Activated T-helper 1 cell treated with anti-CD3 and anti-CD28 coated beads, Interleukin-12 subunit alpha, Interleukin-12 subunit beta, Interleukin-2, Interleukin-4 antibody, amounts not matched to agents 30 ng/mL and 10 ng/mL and 1 ng/mL, durations not matched to agents 14 hours and 24 hours and 36 hours (primary cell): ENCODE measurements around the gene CDH4. TPM values are rescaled to one million over a fixed set of nuclear protein-coding genes. Genes with fewer than 3 reads are reported as not detected.

Experiments
- DNase-seq: peaks from one replicate; pipeline ENCODE4 v3.0.0; 2021; ENCODE audit warnings: low spot score
- H3K27ac Mint-ChIP-seq: one replicate; pipeline ENCODE4 v1.8.0; 2021; ENCODE audit warnings: mild to moderate bottlenecking, mixed read lengths
- H3K27me3 Mint-ChIP-seq: one replicate; pipeline ENCODE4 v1.8.0; 2022; ENCODE audit warnings: mild to moderate bottlenecking, moderate library complexity, mixed read lengths; ENCODE audit not compliant: insufficient read depth
- H3K36me3 Mint-ChIP-seq: one replicate; pipeline ENCODE4 v1.8.0; 2021; ENCODE audit warnings: low read depth, mixed read lengths
- H3K4me1 Mint-ChIP-seq: one replicate; pipeline ENCODE4 v1.8.0; 2021; ENCODE audit warnings: low read depth, mixed read lengths
- H3K4me3 Mint-ChIP-seq: one replicate; pipeline ENCODE4 v1.8.0; 2021; ENCODE audit warnings: mild to moderate bottlenecking, moderate library complexity, mixed read lengths
- H3K9me3 Mint-ChIP-seq: one replicate; pipeline ENCODE4 v1.8.0; 2021; ENCODE audit warnings: mixed read lengths
- intact Hi-C: fragments of 100-400 bp; cut with micrococcal nuclease; formaldehyde crosslinking; loops from one replicate; pipeline ENCODE4 v1.15.1; 2024
- total RNA-seq: library from RNA; stranded (reverse); gene quantifications from 2 replicates; pipeline ENCODE4 v1.2.3, GENCODE V29; 2022

The CDH4 gene
- total RNA-seq, 1 donor from 2014 or later = not detected

GRCh38 chr20:61554617-61555016 lies 302.6 kb downstream of the CDH4 start:
- peaks cover 8% of the 10 kb centered on the region for H3K9me3 Mint-ChIP-seq
- H3K4me3 Mint-ChIP-seq = no peak overlapping the region
- no peaks in the 10 kb centered on the region for H3K4me1 Mint-ChIP-seq
- H3K27me3 Mint-ChIP-seq = no peaks in the 10 kb centered on the region
- no peak overlapping the region for H3K27ac Mint-ChIP-seq
- DNase-seq = no peak
- no peaks in the 10 kb centered on the region for H3K36me3 Mint-ChIP-seq
- intact Hi-C loops = no loop called here

DNA sequence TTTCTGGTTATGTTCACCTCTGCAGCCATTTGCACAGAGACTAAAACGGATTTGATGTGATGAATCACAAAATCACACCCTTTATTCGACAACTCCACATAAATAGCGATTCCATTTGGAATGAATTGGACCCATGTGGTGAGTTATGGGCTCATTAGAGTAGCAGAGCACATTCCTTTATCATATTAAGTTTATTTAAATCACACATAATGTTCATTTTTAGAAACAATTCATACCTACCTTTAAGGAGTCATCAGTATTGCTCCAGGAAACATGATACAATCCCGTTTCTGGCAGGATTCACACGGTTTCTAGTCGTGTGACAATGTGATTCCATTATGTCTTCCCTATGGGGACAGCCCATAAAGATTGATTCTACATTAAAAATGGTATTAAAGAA lies 303.5 kb downstream of the CDH4 start:
- H3K9me3 Mint-ChIP-seq = peaks cover 8% of the 10 kb centered on the region
- no peaks in the 10 kb centered on the region for H3K4me1 Mint-ChIP-seq
- H3K36me3 Mint-ChIP-seq = no peaks in the 10 kb centered on the region
- H3K27me3 Mint-ChIP-seq = no peaks in the 10 kb centered on the region
- no peak overlapping the region for H3K27ac Mint-ChIP-seq
- DNase-seq = no peak
- no peak overlapping the region for H3K4me3 Mint-ChIP-seq
- intact Hi-C loops = no loop called here

GRCh38 chr20:61556111-61556510 lies 304.1 kb downstream of the CDH4 start:
- H3K36me3 Mint-ChIP-seq = no peaks in the 10 kb centered on the region
- peaks cover 8% of the 10 kb centered on the region for H3K9me3 Mint-ChIP-seq
- H3K4me1 Mint-ChIP-seq = no peaks in the 10 kb centered on the region
- intact Hi-C loops = no loop called here
- no peak overlapping the region for H3K4me3 Mint-ChIP-seq
- no peaks in the 10 kb centered on the region for H3K27me3 Mint-ChIP-seq
- no peak overlapping the region for H3K27ac Mint-ChIP-seq
- DNase-seq = no peak

- Mint-ChIP-seq H3K4me1 (no peaks in the 10 kb centered on the region), H3K9me3 (peaks cover 2% of the 10 kb centered on the region), H3K27me3 (no peaks in the 10 kb centered on the region), H3K27ac (no peak overlapping the region), H3K36me3 (no peaks in the 10 kb centered on the region), H3K4me3 (no peak overlapping the region)
- intact Hi-C loops = no loop called here
- DNase-seq = no peak
Observed at GRCh38 chr20:61556673-61557072, 304.6 kb downstream of the CDH4 start.

DNA sequence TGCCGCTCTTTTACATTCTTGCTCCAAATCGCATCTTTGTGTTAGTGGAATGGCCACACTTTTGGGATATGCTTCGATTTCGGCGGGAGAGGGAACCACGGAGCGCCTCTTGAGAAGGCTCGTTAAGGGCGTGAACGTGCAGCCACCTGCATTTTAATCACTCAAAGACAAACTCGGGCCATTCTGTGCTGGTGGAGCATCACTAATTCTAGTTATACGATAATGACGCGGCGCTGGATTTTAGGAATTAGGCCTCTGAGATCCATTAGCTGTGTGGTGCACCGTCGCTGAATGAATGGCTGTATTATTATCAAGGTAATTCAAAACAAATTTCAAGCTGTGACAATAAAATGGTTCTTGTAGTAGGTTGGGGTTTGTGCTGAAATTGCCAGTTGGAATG lies 305.6 kb downstream of the CDH4 start:
- H3K36me3 Mint-ChIP-seq = no peaks in the 10 kb centered on the region
- no peak overlapping the region for H3K27ac Mint-ChIP-seq
- H3K9me3 Mint-ChIP-seq = no peaks in the 10 kb centered on the region
- no peaks in the 10 kb centered on the region for H3K27me3 Mint-ChIP-seq
- no peak for DNase-seq
- intact Hi-C loops = no loop called here
- no peak overlapping the region for H3K4me3 Mint-ChIP-seq
- H3K4me1 Mint-ChIP-seq = no peaks in the 10 kb centered on the region

DNA sequence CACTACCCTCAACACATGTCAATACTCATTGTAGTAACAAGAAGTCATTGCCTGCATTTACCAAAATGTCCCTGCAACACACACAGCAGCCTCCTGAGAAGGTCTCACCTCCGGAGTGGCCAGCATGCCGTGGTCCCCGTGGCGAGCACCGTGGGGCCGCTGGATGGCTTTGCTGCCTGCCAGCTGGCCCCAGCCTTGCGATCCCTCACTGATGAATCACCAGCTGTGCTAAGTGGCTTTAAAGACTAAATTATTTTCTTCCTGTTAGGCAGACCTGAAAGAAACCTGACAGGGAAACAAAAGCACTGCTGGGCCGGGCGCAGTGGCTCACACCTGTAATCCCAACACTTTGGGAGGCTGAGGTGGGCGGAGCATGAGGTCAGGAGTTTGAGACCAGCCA lies 306.7 kb downstream of the CDH4 start:
- no peak overlapping the region for H3K4me3 Mint-ChIP-seq
- no peaks in the 10 kb centered on the region for H3K4me1 Mint-ChIP-seq
- no peaks in the 10 kb centered on the region for H3K27me3 Mint-ChIP-seq
- intact Hi-C loops = no loop called here
- H3K9me3 Mint-ChIP-seq = no peaks in the 10 kb centered on the region
- DNase-seq = no peak
- no peak overlapping the region for H3K27ac Mint-ChIP-seq
- no peaks in the 10 kb centered on the region for H3K36me3 Mint-ChIP-seq

DNA sequence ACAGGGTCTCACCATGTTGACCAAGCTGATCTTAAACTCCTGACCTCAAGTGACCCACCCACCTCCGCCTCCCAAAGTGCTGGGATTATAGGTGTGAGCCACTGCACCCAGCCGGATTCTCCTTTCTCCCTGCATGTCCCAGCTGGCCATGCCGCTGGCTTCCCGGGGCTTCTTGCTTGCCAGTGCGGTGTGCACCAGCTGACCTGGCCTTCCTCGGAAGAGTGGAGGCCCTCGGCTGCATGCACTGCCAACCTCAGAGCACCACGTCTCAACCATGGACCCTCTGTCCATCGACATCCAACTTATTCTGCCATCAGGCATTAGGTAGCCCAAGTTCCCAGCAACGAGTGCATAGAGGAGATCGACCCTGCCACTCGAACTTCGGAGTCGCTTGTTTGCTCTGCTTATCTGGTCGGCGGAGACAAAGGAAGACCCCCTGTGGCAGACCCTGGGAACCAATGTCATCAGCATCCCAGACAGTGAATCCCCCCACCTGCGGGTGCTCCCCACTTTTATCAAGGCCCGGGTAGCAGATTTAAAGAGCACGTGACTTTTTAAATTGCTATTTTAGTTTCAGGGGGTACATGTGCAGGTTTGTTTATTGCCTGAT lies 307.8 kb downstream of the CDH4 start:
- H3K4me1 Mint-ChIP-seq = no peaks in the 10 kb centered on the region
- no peaks in the 10 kb centered on the region for H3K9me3 Mint-ChIP-seq
- no peaks in the 10 kb centered on the region for H3K27me3 Mint-ChIP-seq
- no peak for DNase-seq
- no peak overlapping the region for H3K4me3 Mint-ChIP-seq
- H3K36me3 Mint-ChIP-seq = no peaks in the 10 kb centered on the region
- H3K27ac Mint-ChIP-seq = no peak overlapping the region
- intact Hi-C loops = no loop called here

- DNase-seq = no peak
- intact Hi-C loops = no loop called here
- Mint-ChIP-seq H3K9me3 (no peaks in the 10 kb centered on the region), H3K27me3 (no peaks in the 10 kb centered on the region), H3K4me3 (no peak overlapping the region), H3K4me1 (no peaks in the 10 kb centered on the region), H3K36me3 (no peaks in the 10 kb centered on the region), H3K27ac (no peak overlapping the region)
Observed at GRCh38 chr20:61560361-61560853, 308.3 kb downstream of the CDH4 start.

DNA sequence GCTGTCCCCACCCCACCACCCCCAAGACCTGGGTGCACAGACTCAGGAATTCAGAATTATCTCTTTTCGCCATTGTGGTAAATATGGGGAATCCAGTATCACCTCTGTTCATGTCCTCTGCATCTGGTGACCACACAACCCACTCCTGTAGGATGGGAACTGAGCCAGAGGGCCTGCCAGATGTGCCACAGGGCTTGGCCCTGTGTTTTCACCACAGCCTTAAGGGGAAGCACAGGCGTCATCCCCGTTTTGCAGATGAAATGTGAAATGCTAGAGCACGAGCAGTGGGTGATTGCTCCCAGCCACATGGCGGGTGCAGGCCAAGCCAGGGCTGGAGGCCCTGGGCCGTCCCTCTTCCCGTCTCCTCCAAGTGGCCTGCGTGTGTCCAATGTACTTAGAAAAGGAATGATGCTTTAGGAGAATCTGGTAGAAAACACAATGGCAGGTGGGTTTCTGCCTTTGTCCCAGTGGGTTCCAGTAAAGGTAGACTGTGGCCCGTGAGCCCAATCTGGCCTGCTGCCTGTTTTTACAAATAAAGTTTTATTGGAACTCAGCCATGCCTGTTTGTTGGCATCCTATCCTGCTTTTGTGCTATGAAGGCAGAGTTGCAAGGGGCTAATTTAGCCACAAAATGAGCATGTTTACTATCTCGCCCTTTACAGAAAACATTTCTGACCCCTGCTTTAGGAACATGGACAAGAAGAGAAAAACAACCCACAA lies 309.2 kb downstream of the CDH4 start:
- H3K4me1 Mint-ChIP-seq = no peaks in the 10 kb centered on the region
- no peaks in the 10 kb centered on the region for H3K27me3 Mint-ChIP-seq
- intact Hi-C loops = no loop called here
- no peak overlapping the region for H3K27ac Mint-ChIP-seq
- H3K4me3 Mint-ChIP-seq = no peak overlapping the region
- H3K36me3 Mint-ChIP-seq = no peaks in the 10 kb centered on the region
- no peaks in the 10 kb centered on the region for H3K9me3 Mint-ChIP-seq
- DNase-seq = no peak

DNA sequence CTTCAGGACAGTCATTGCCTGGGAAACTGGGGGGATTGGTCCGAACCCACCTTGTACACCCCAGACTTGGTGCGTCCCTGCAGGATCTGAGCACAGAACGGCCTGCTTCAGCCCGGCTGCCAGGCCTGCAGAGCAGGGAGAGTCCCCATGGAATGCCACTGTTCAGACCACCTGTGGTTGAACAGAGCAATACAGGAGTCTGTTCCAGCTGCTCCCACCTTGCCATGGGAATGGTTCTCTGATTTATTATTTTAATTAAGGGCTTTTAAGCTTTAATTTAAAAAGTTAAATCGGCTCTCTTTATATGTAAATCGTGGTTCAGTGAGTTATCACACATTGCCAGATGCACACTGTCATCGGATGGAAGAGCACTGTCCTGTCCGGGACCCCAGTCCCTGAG lies 310.4 kb downstream of the CDH4 start:
- Mint-ChIP-seq H3K4me1 (no peaks in the 10 kb centered on the region), H3K4me3 (no peak overlapping the region), H3K27ac (no peak overlapping the region), H3K9me3 (no peaks in the 10 kb centered on the region), H3K36me3 (no peaks in the 10 kb centered on the region), H3K27me3 (no peaks in the 10 kb centered on the region)
- no peak for DNase-seq
- intact Hi-C loops = no loop called here

GRCh38 chr20:61562897-61563504 lies 310.9 kb downstream of the CDH4 start:
- no peaks in the 10 kb centered on the region for H3K27me3 Mint-ChIP-seq

GRCh38 chr20:61564628-61565027 lies 312.6 kb downstream of the CDH4 start:
- H3K27me3 Mint-ChIP-seq = no peaks in the 10 kb centered on the region
- intact Hi-C loops = no loop called here
- no peaks in the 10 kb centered on the region for H3K4me1 Mint-ChIP-seq
- H3K4me3 Mint-ChIP-seq = no peak overlapping the region
- no peaks in the 10 kb centered on the region for H3K9me3 Mint-ChIP-seq
- no peaks in the 10 kb centered on the region for H3K36me3 Mint-ChIP-seq
- no peak overlapping the region for H3K27ac Mint-ChIP-seq
- DNase-seq = no peak

More at GRCh38 chr20:61562897-61563504, 310.9 kb downstream of the CDH4 start:
- intact Hi-C loops = no loop called here
- Mint-ChIP-seq H3K36me3 (no peaks in the 10 kb centered on the region), H3K27ac (no peak overlapping the region), H3K9me3 (no peaks in the 10 kb centered on the region), H3K4me3 (no peak overlapping the region), H3K4me1 (no peaks in the 10 kb centered on the region)
- DNase-seq = no peak

DNA sequence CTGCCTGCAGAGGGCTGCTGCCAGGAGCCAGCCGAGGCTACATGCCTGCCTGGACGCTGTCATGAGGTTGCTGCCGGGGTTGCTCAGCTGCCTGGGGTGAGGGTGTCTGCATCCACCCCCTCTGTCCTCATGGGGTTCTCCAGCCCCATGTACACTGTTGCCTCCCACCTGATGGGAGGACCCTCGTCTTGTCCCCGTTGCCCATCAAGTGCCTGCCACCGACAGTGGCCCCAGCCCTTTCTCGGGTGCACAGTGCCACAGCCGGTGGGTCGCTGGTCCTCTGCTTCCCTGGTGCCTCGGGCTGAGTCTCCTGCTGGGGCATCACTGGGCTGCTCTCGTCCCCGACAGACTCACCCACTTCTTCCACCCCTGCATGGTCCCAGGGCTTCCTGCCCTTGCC lies 313.7 kb downstream of the CDH4 start:
- Mint-ChIP-seq H3K9me3 (no peaks in the 10 kb centered on the region), H3K36me3 (no peaks in the 10 kb centered on the region), H3K27ac (no peak overlapping the region), H3K27me3 (no peaks in the 10 kb centered on the region), H3K4me1 (no peaks in the 10 kb centered on the region), H3K4me3 (no peak overlapping the region)
- intact Hi-C loops = no loop called here
- no peak for DNase-seq
